Measurements from ENCODE around the gene CDC6.
A peak's percentile ranks its signal among the peaks of the same experiment; 100 is the strongest.

CDC6 gene

GRCh38 chr17:40312131-40312731 is 24.6 kb downstream of the CDC6 start:
- no peak for DNase-seq

GRCh38 chr17:40312893-40313667 is 25.4 kb downstream of the CDC6 start:
- DNase-seq = no peak

GRCh38 chr17:40313668-40314583 is 26.2 kb downstream of the CDC6 start:
- DNase-seq = peak; percentile 63 to 66

GRCh38 chr17:40314584-40314956 is 26.9 kb downstream of the CDC6 start:
- peak; percentile 86 to 92 for DNase-seq

GRCh38 chr17:40315206-40315605 is 27.5 kb downstream of the CDC6 start:
- no peak for DNase-seq

GRCh38 chr17:40315678-40316570 is 28.2 kb downstream of the CDC6 start:
- no peak for DNase-seq

- peak; percentile 25 to 51 for DNase-seq
Measured at GRCh38 chr17:40316571-40317344, 29.1 kb downstream of the CDC6 start.

GRCh38 chr17:40317345-40317873 is 29.7 kb downstream of the CDC6 start:
- DNase-seq = peak; percentile 28 to 46

GRCh38 chr17:40317880-40318829 is 30.5 kb downstream of the CDC6 start:
- peak; percentile 80 to 81 for DNase-seq

GRCh38 chr17:40318830-40319391 is 31.2 kb downstream of the CDC6 start:
- no peak for DNase-seq

- no peak for DNase-seq
Measured at GRCh38 chr17:40319651-40320540, 32.2 kb downstream of the CDC6 start.

GRCh38 chr17:40320756-40321523 is 33.3 kb downstream of the CDC6 start:
- no peak for DNase-seq

- no peak for DNase-seq
Measured at GRCh38 chr17:40321524-40321929, 33.8 kb downstream of the CDC6 start.

- no peak for DNase-seq
Measured at GRCh38 chr17:40321961-40322357, 34.3 kb downstream of the CDC6 start.

- peak; percentile 18 to 29 for DNase-seq
Measured at GRCh38 chr17:40322358-40323315, 35.0 kb downstream of the CDC6 start.

Data from SHP77 (cell line).